HG03103 (cell line): ENCODE results near the gene ERBB4.
"Not testable (repeated sequence)": the region's sequence is repeated elsewhere in the genome, so short reads cannot be mapped to it uniquely, and the experiment has no call there.

Experiments used
- ATAC-seq: cut with Tn5 transposase; IDR thresholded peaks from one replicate; pipeline ENCODE4 v1.9.1; 2021; ENCODE audit warnings: low read depth; ENCODE audit not compliant: unreplicated experiment

ERBB4 gene

GRCh38 chr2:212106536-212106935 lies 432.1 kb downstream of the ERBB4 start:
- not testable (repeated sequence) for ATAC-seq

GRCh38 chr2:212099658-212100057 lies 438.9 kb downstream of the ERBB4 start:
- ATAC-seq: no peak

GRCh38 chr2:212098966-212099365 lies 439.6 kb downstream of the ERBB4 start:
- no peak for ATAC-seq

- ATAC-seq: no peak
Observed at GRCh38 chr2:212097001-212097400, 441.6 kb downstream of the ERBB4 start.

- ATAC-seq: no peak
Observed at GRCh38 chr2:212089873-212090272, 448.7 kb downstream of the ERBB4 start.

GRCh38 chr2:212088353-212088752 lies 450.2 kb downstream of the ERBB4 start:
- no peak for ATAC-seq

- ATAC-seq: no peak
Observed at GRCh38 chr2:212083492-212083891, 455.1 kb downstream of the ERBB4 start.

- ATAC-seq: no peak
Observed at GRCh38 chr2:212078103-212078502, 460.5 kb downstream of the ERBB4 start.

- no peak for ATAC-seq
Observed at GRCh38 chr2:212076456-212076855, 462.1 kb downstream of the ERBB4 start.

GRCh38 chr2:212073360-212073759 lies 465.2 kb downstream of the ERBB4 start:
- no peak for ATAC-seq

GRCh38 chr2:212066546-212066945 lies 472.1 kb downstream of the ERBB4 start:
- no peak for ATAC-seq

- no peak for ATAC-seq
Observed at GRCh38 chr2:212064318-212064717, 474.3 kb downstream of the ERBB4 start.

GRCh38 chr2:212052412-212053159 lies 486.0 kb downstream of the ERBB4 start:
- peak; percentile 57 for ATAC-seq

GRCh38 chr2:212050871-212051270 lies 487.7 kb downstream of the ERBB4 start:
- ATAC-seq: no peak

GRCh38 chr2:212042562-212042961 lies 496.0 kb downstream of the ERBB4 start:
- no peak for ATAC-seq

- no peak for ATAC-seq
Observed at GRCh38 chr2:212037062-212037461, 501.5 kb downstream of the ERBB4 start.

GRCh38 chr2:212034841-212035585 lies 503.6 kb downstream of the ERBB4 start:
- no peak for ATAC-seq

GRCh38 chr2:212033888-212034287 lies 504.7 kb downstream of the ERBB4 start:
- no peak for ATAC-seq

- no peak for ATAC-seq
Observed at GRCh38 chr2:212032536-212033219, 505.9 kb downstream of the ERBB4 start.

- no peak for ATAC-seq
Observed at GRCh38 chr2:212032032-212032431, 506.6 kb downstream of the ERBB4 start.

GRCh38 chr2:212030709-212031108 lies 507.9 kb downstream of the ERBB4 start:
- no peak for ATAC-seq
